Inflammatory macrophage treated with lipopolysaccharide for 1 hour (primary cell): Measurements from ENCODE around the gene YBX1.
"Not testable (repeated sequence)": the region's sequence is repeated elsewhere in the genome, so short reads cannot be mapped to it uniquely, and the experiment has no call there.

Experiments used
- DNase-seq, 2 donors: peaks; one replicate each; pipeline ENCODE4 v3.0.0-alpha.2; 2020 to 2022

The YBX1 gene

DNA sequence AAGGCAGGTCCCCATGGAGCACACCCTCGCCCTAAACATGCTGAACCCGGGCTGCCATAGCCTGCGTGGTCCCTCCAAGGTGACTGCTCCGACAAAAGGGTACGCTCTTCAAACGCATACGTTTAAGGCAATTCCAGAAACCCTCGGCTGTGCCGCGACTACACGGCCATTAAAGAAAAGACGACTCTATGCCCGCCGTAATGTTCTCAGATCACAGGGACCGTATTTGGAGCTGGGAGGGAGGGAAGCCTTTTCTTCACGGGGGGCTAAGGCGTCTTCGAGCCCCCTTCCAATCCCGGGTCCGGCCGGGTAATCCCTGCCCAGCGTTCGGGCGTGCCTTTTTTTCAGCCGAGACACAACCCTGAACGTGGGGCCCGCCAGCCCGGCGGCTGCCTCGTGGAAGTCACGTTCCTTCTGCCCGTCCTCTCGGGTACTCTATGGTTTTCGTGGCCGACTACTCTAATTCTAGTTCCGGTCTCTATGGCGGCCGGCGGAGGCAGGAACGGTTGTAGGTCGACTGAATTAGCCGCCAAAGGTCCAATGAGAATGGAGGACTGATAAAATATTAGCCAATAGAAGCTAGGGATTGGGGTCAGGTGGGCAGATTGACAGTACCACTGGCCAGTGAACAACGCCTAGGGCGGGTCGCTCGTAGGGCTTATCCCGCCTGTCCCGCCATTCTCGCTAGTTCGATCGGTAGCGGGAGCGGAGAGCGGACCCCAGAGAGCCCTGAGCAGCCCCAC is at the start of gene YBX1:
YBX1 (plus strand) TSS at position 678 of the 743 bp plus-strand sequence. CDS start 148 bp downstream, outside the sequence.
- peak; percentile 98 to 99 for DNase-seq

DNA sequence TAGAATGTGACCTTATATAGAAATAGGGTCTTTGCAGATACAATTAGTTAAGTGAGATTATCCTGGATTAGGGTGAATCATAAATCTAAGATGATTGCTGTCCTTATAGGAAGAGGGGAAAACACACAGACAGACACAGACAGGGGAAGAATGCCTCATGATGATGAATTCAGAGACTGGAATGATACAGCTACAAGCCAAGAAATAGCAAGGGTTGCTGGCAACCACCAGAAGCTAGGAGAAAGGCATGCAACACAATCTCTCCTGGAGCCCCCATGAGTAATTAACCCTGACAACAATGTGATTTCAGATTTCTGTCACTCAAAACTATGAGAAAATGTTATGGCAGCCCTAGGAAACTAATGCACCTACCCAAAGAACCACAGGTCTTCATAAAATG is 43.1 kb upstream of the YBX1 start:
- DNase-seq: no peak

DNA sequence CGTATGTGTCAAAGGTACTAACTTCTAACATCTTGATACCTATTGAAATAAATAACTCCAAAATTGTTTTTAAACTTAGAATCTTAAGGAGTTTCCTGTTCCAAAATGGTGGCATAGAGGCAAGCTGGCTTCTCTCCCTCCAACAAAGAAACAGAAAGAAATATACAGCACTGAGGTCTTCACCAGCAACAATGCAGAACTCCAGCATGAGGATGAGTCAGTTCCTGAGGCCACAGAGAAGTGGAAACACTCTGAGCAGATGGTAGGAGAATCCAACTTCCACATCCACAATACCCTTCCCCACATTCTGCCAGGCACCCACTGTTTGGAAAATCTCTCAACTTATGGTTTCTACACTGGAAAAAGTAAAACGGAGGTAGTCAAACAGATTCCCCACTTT is 36.2 kb upstream of the YBX1 start:
- DNase-seq: peak; percentile 41 to 57

DNA sequence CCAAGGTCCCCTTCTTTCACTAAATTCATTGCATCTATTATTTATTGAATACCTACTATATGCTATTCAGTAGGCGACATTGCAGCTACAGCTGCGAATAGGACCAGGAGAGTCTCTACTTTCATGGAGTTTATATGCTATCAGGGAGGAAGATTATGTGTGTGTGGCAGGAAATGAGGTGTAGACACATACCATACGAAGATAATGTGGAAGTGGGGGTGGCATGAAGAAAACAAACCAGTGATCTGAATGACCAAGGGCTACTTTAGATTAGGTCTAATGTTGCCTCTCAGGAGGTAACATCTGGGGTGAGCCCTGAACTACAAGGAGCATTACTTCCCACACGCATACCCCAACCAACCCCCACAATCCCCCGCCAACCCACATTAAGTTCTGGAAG is 25.0 kb upstream of the YBX1 start:
- DNase-seq: no peak

DNA sequence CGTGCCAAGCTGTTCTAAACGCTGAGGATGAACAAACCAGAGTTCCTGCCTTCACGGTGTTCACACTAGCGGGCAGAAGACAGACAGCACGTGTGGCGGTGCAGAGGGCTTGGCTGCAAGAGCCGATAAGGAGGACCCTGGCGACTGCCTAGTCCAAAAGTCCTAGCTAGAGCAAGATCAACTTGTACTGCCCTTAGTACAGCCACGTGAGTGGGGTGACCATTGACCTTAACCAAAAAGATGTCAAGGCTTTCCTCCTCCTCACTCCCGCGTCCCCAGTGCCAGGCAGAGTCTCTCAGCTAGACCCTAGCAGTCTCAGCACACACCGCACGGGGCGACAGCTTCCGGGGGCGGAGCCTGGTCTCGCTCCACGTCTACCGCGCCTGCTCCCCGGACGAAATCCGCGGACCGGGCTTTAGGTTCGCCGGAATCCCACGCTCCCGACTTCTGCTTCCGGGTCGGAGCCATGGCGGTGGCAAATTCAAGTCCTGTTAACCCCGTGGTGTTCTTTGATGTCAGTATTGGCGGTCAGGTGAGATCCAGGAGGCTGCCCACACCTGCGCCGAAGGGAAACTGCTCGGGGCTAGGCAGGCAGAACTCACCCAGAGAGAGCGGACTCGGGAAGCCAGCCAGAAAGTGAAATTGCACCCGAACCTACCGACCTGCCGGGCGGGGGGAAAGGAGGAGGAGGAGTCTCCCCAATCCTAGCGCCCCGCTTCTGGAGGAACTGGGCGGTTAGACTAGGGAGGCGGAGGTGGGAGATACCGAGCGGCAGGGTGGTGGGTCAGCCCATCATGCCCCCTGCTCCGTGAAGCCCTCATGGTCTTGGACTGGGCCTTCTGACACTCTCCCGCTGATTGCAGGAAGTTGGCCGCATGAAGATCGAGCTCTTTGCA is 24.0 kb upstream of the YBX1 start, which contains the start of gene PPIH:
PPIH (plus strand) TSS at position 443 of the 896 bp plus-strand sequence; CDS start at position 467, 24 bp downstream.
- peak; percentile 91 to 95 for DNase-seq

DNA sequence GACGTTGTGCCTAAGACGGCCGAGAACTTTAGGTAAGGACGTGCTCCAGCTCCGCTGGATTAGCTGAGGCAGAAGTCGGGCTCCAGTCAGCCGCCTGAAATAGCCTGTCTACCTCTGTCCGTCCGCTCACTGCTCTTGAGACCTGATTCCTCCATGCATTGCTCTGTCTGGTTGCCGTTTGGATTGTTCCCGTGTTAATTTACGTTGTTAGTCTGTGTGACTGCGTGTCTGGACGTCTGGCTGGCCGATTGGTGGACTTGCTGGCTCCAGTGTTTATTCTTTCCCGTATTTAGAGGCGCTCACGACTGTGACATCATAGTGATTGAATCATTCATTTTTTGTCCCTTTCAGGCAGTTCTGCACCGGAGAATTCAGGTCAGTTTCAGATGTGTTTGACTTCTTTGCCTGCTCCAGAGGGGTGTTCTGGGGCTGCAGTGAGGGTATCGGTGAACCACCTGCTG is 23.3 kb upstream of the YBX1 start:
- no peak for DNase-seq

DNA sequence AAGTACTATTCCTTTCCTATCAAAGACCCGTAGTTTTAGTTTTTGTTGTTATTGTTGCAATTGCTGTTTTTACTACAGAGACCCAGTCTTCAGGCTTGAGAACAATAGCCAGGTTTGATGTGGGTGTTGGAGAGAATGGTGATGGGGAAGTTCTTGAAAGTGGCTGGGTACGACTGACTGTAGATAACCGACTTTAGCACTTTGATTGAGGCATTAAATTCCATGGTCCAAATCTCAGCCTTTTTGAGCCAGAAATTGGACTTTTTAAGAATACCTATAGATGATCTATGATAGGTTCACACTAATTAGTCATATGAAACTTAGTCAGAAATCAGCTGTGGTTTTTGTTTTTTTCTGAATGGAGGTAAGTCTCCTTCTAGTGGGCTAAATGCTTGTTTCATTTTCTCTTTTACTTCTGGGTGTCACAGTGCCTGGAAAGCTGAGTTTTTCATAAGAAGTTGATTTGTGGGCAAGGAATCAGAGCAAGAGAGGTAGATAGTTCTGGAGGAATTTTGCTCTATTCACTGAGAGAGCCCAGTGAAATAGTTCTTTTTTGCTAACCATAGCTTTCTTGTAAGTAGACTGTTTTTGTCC is 21.2 kb upstream of the YBX1 start:
- DNase-seq: no peak

DNA sequence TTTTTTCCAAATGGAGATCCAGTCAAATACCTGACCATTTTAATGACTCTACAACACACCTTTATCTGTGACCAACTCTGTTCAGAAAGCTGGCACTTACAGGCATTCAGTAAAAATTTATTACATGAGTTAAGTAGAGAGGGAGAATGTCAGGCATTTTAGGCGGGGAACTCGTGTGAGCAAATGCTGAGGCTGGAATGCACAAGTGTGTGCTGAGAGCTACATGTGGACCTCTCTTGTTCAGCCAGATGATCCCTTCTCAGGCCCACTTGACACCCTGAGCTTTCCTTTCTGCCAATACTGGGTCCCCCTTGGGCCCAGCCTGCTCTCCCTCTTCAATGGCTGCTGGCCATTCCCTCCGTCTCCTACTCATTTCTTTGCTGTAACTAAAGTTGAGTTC is 12.3 kb upstream of the YBX1 start:
- no peak for DNase-seq

DNA sequence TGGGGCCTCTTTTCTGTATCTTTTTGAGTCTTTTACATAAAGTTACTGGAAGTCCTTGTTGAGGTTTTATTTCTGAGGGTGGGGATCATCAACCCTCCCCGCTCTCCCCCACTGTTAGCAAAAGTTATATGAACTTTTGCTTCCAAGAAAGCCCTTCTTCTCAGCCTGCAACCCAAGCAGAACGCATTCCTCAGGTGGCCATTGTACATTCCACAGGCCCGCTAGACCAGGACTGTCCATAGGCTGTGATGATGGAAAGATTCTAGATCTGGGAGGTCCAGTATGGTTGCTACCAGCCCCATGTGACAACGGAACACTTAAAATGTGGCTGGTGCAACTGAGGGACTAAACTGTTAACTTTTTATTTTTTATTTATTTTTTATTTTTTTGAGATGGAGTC is 11.8 kb upstream of the YBX1 start:
- no peak for DNase-seq

DNA sequence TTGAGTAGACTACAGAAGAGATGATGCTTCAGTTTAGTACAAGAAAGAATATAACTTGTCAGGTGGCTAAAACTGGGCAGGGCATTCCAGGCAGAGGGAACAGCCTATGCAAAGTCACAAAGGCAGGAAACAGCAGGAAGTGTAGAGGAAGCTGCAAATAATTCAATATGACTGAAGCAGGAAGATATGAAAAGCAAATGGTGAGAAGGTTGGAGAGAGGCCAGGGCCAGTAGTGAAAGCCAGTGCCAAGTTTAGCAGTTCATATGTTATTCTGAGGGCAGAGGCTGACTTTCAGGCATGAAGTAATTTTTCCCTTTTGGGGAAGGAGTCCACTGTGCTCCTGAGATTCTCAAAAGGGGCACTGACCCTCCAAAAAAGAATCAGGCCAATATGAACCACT is 8.0 kb upstream of the YBX1 start:
- DNase-seq: no peak

DNA sequence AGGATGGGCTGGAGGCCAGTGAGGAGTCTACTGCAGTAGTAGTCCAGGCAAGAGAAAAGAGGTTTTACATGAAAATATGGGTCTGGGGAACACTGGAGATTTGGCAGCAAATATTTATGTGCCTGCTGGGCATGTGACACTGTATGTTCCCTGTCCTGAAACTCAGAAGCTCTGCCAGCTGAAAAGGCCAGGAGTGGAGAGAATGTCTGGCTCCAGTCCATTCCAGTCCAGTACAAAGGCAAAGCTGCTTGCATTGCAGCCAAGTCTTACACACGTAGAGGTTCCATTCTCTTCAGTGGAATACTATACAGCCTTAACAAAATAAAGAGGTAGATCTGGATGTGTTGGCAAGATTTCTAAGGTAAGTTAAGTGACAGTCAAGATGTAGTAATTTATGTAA is 7.5 kb upstream of the YBX1 start:
- no peak for DNase-seq

DNA sequence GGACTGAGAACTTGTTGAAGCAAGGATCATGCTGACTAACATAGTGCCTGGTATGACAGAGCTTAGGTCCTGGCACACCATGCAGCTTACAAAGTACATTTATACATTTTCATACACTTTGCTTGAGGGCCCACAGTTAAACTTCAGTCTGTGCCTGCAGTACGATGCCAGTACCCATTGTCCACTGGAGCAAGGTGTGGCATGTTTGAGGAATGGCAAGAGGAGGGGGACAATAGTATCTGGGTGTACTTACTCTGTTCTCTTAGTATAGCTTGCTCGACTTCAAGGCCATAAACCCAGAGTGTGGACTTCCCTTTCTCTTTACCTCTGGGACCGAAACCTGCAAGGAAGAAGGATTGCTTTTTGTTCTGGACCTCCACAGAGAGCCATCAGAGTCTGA is 6.8 kb upstream of the YBX1 start:
- no peak for DNase-seq

DNA sequence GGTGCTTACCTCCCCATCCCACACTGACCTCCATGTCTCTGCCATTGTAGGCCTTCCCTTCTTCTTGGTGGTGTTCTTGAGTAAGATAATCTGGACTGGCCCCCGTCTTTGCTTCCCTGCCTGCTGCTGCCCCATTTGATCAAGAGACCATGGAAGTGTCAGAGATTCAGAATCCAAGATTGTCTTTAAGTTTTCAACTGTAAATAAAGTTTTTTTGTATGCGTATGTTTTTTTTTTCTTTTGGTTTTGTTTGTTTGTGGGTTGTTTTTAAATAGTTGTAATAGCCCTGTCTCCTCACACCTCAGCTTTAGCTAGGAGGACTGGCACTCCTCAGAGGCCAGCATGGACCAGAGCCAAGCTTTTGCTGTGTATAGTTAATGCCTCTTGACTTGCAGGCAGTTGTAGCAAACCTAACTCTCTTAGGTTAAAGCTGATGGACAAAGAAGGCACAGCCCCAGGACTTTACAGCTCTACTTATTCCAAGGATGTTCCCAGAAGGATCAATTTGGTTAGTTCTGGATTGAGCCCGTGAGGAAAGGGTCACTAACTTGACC is 5.6 kb upstream of the YBX1 start:
- DNase-seq: no peak

DNA sequence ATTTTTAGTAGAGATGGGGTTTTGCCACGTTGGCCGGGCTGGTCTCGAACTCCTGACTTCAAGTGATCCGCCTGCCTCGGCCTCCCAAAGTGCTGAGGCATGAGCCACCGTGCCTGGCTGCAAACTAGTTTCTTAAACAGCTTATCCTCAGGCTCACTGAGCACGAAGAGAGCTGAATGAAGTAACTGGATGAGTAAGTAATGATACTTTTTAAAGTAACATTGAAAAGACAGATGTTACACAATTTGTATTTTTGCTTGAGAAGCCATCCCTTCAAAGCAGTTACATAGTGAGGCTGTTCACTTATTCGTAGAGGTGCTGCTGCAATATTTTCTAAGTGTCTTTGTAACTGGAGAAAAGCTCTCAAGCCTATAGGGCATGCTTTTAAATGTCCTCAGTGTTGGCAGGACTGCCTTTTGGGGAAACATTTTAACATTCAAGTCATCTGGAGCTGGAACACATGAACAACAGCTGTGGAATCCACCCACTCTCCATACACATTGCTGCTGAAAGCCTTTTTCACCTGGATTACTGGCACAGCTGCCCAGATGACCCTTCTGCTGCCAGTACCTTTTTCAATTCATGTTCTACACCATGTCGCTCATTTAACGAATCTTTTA is 2.7 kb upstream of the YBX1 start:
- DNase-seq: peak in 1 of 2 donors; percentile 12

DNA sequence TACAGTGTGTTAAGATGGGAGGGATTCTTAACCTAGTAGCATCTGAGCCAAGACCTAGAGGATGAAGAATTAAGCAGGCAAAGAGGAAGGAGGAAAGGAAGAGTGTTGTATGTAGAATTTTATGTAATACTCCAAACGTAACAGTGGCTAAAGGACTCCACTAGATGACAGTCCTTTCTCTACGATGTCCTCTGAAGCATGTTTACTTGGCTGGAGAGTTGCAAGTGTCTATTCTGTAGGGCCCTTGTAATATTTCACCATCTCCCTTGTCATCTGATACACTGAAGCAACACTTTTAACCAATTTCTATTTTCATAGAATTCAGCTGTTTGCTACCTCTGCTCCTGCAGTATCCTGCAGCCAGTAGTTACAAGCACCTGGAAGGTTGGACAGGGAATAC is 2.2 kb upstream of the YBX1 start:
- DNase-seq: peak; percentile 16 to 20

DNA sequence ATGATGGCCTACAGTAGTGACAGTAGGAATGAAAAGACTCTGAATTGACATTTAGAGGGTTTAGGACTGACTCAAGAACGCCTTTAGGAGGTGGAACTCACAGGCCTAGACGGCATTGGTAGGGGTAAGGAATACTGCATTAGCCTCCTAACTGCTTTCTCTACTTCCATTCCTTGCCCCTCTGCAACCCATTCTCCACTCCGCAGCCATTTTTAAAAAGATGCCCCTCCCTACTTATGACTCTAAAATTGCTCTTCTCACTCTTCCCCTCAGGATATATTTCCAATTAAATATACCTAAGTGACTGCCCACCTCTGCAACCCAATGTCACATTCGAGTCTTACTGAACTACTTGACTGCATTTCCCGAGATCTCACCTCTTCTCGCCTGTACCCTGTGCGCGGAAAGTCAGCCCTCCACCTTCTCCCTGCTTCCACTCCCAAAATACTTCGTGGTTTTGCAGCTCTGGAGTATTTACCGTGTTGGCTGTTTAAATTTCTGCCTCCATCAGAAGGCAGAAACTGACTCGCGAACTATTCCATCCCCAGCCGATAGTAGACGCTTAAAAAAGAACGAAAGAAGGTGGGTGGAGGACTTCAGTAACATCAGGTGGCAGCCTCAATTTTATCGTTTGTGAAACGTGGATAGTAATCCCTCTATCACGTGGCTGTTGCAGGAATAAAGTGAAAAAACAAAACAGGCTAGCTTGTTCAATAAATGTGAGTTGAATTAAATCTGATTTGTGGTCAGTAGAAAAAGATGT is 1.1 kb upstream of the YBX1 start:
- peak; percentile 11 to 28 for DNase-seq

DNA sequence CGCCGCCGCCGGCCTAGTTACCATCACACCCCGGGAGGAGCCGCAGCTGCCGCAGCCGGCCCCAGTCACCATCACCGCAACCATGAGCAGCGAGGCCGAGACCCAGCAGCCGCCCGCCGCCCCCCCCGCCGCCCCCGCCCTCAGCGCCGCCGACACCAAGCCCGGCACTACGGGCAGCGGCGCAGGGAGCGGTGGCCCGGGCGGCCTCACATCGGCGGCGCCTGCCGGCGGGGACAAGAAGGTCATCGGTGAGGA is 193 bp downstream of the YBX1 start:
- not testable (repeated sequence) for DNase-seq

DNA sequence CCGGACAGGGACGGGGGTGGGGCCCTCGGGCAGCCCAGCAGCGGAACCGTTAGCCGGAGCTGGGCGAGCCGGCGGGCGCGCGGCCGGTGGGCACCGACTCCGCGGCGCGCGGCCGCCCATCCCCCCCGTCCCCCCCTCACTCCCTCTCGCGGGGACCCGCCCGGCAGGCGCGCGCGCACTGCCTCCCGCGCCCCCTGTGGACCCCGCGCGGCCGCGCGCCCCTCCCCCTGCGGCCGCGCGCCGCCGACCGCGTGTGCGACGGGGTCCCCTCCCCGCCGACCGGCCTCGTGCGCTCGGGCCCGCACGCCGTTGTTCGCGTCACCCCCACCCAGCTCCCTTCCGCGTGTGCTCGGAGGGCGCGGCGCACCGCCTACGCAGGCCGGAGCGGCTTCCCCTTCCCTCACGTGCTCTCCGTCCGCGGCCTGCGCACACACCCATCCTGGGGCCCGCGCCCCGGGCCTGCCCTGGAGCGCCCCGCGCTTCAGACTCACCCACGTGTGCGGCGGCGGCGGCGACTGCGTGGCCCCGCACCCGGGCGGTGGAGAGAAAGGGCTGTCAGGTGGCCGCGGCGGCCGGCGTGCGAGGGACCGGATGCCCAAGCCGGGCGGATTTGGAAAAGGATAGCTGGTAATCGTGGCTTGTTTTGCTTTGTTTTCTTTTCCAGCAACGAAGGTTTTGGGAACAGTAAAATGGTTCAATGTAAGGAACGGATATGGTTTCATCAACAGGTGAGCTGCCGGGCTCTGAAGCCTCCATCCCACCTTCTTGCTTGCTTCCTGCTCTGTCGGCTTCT is 717 bp downstream of the YBX1 start:
- peak; percentile 81 to 88 for DNase-seq

DNA sequence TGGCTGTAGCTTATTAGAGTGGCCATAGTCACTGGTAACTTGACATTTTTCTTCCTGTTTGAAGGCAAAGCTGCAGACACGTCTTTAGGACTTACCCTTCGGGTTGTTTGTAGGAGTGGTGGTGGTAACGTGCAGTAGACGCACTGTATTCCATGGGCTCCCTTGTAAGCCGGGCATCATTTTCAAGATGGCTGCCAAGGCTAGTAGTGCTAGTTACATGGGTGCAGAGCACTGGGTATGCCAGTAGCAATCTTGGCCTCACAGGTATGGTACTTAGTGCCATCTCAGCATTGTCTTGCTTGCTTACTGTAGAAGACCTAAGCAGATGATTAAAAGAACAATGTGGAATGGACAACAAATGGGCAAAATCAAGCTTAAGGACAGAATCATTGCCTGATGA is 1.9 kb downstream of the YBX1 start:
- no peak for DNase-seq

DNA sequence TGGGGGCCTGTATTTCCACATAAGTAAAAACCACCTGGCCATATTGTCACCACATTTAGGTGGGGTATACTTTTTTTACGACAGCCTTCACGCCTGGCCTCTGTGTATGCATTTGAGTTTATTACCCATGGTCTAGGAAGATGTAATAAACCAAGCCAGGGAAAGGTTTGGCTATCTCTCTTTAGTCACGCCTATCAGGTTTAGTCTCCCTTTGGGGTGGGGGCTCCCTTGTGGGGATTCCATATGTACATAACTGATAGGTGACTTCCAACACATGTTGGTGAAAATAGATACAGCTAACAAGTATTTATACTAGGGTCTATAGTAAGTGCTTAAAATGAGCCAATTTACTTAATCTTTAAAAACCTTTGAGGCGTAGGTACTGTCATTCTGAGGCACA is 4.2 kb downstream of the YBX1 start:
- DNase-seq: no peak

DNA sequence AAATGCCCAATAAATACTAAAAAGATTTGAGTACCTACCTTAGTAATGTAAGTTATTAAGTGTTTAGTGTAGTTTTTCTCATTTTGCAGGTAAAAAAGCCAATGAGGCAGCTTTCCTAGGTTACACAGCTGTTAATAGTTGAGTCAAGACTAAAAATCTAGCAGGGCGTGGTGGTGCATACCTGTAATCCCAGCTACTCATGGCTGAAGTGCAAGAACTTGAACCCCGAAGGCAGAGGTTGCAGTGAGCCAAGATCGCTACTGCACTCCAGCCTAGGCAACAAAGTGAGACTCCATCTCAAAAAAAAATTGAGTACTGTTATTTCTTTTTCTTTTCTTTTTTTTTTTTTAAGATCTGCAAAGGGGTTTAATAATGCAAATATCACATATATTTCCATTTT is 7.7 kb downstream of the YBX1 start:
- DNase-seq: no peak
